ENCODE measurements around the gene CASK.
"Not testable (repeated sequence)": the region's sequence is repeated elsewhere in the genome, so short reads cannot be mapped to it uniquely, and the experiment has no call there.

CASK gene

DNA sequence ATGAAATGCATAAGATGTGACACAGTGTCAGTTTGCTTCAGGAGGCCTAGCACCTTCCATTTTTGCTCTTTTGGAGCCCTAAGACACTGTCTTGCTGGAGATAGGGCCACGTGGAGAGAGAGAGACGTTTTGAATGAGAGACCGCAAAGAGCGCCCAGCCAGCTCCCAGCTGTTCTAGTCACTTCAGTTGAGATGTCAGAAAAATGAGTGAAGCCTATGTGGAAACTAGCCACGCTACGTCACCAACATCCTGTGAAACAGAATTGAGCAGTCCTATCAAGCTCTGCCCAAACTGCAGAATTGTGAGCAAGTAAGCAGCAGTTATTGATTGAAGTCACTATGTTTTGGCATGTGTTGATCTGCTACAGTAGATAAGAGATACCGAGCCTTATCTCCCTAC is 186.3 kb downstream of the CASK start:
- FAIRE-seq = peak; percentile 64
- DNase-seq (ENCODE audit: insufficient read length, low spot score) = no peak

DNA sequence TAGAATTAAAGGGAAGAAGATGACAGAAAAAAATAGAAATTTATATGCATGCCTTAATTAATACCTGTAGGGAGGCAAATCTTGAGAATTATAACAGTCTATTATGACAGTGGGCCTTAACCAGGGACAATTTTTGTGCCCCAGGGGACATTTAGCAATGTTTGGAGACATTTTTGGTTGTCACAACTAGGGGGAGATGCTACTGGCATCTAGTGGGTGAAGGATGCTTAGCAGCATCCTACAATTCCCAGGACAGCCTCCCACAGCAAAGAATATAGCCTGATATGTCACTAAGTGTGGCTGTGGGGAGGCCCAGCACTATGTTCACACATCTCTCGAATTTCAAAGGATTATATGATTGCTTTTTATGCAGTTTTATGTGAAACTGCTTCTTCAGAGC is 188.8 kb downstream of the CASK start:
- FAIRE-seq (peak; percentile 89), DNase-seq (ENCODE audit: insufficient read length, low spot score) (peak; percentile 3)

DNA sequence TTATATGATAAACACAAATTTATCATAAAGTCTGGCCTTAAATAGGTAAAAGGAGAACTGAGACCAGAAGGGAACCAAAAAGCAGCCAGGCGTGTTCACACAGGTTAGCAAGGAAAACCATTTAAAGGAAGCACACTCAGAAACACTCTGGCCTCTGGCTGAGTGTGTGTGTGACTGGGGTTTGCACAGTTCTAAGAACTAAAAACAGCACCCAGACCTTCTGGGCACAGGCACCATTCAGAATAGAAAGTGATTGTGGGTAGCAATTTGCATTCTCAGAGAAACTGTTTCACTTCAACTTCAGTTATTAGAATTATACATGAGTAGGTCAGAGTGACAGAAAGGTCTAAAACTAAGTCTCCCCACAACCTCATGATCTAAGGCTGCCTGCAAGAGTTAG is 189.4 kb downstream of the CASK start:
- FAIRE-seq = no peak
- DNase-seq (ENCODE audit: insufficient read length, low spot score) = no peak

DNA sequence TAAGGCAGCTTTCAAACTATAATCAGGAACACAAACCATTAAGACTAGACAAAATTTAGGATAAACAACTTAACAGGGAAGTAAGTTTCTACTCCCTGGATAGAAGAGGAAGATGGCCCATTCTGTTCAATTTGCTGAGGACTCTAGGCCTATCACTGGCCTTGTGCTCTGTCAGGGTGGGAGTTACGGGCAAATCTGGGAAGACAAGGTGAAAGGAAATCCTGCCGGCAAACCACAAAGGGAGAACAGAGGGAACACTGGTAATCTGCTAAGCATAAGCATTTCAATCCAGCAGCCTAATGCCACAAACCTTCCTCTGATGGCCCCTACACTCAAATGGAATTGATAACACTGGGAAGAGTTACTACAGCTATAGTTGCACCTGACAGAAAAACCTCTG is 191.1 kb downstream of the CASK start:
- FAIRE-seq (no peak), DNase-seq (ENCODE audit: insufficient read length, low spot score) (no peak)

DNA sequence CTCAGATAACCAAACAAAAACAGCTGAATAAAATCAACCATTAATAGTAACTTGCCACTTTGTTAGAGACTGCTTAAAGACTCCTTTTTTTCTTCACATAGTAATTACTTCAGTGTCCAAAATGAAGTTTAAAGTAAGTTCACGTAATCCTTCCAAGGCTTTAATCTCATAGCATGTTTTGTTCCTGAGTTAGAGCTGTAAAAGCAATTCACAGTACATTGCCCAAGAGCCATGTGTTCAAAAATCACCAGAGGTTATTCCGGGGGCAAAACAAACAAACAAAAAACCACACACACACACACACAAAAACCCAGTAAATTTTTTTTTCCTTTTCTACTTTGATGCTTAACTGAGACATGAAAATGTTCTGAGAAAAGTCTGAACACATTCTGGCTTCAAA is 193.3 kb downstream of the CASK start:
- no peak for FAIRE-seq
- no peak for DNase-seq (ENCODE audit: insufficient read length, low spot score)

DNA sequence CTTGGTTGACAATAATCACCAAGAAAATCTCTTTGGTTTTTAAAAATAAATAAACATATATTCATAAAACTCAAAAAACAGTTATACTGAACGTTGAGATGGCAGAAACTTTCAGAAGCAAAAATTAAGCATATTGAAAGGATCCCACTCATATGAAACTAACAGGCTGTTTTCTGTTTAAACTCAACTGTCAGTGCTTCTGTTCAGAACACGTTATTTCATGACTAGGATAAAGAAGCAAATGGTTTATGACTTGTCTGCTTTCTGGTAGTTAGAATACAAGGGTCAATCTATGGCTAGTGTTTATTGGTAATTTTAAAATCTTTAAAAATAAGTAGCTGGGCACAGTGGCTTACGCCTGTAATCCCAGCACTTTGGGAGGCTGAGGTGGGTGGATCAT is 195.2 kb downstream of the CASK start:
- no peak for FAIRE-seq

DNA sequence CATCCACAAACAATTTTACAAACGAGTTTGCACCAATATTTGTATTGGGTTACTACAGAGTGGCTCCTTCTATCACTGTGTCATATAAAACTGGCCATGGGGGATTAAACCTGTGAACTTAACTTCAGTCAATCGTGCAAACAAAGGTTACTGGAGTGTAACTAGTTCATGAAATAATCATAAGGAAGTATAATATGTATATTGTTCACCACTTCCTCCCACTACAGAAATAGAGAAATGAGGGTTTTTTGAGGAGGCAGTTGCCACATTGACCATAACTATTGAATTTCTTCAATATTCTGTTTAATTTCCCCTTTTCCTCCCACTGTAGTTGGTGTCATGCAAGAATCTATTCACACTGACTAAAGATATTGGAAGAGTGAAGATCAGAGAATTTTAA is 199.5 kb downstream of the CASK start, which contains the start of gene GPR82:
TSS of gene GPR82 (plus strand) at position 356 of the 400 bp plus-strand sequence. CDS start 2,846 bp downstream, outside the sequence.
- FAIRE-seq = no peak
- no peak for DNase-seq (ENCODE audit: insufficient read length, low spot score)

More for the DNA sequence above, 195.2 kb downstream of the CASK start:
- no peak for DNase-seq (ENCODE audit: insufficient read length, low spot score)

DNA sequence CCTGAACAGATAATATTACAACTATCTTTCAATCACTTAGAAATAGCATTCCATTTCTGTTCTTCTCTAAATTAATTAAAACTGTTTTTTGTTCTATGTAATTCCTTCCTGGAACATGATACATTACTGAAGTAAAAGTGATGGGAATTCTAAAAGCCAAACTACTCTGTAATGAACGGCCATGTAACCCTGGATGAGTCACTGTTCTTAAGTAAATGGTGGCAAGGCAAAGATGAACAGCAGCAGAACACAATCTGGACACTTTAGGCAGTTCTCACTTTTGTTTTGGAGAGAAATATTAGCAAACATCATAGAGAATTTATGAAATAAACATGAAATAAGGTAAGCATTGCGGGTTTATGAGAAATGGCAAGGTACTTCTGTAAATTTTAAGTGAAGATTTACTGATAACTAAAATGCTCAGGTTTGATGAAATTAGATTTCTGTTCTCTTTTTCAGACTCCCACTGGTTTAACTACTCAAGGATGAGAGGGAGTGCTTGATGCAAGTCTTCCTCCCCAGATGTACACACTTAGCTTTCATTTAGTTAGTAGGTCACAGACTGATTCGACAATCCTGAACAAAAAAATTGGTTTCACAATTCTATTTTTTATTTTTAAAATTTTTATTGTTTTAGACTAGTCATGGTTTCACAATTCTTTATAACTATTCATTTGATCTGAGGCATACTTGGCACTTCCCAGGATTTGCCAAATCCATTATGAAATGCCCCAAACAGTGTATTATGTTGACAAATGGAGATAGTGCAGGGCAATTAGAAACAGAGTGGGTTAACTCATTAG is 200.3 kb downstream of the CASK start:
- FAIRE-seq (no peak), DNase-seq (ENCODE audit: insufficient read length, low spot score) (no peak)

DNA sequence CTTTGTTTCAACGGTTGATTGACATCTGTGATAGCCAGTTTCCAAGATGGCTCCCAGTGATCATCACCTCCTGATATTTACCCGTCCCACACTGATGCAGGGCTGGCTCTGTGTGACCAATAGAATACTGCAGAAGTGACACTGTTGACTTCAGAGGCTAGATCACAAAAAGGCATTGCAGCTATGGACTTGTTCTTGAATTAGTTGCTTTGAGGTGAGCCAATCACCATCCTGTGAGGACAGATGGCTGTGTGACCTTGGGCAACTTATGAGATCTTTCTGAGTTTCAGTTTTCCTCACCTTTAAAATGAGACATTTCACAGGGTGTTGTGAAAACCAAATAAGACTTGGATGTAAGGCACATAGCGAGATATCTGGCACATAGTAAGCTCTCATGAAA is 201.1 kb downstream of the CASK start:
- FAIRE-seq (no peak), DNase-seq (ENCODE audit: insufficient read length, low spot score) (no peak)

DNA sequence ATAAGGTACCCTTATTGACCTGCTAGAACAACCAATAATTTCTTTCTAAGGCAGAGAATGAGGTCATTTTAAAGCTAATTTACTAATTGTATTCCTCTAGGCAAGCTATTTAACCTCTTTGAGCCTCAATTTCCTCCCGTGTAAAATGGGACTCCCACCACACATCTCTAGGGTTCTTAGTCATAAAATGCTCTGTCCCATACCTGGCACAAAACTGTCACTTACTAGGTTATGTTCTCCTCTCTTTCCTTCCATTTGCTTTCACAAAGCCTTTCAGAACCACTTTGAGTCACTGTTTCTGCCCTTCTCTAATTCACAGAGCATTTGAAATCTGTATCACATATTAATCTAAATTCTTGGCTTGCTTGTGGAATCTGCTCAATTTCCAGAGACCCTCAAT is 201.8 kb downstream of the CASK start:
- FAIRE-seq = no peak
- no peak for DNase-seq (ENCODE audit: insufficient read length, low spot score)

DNA sequence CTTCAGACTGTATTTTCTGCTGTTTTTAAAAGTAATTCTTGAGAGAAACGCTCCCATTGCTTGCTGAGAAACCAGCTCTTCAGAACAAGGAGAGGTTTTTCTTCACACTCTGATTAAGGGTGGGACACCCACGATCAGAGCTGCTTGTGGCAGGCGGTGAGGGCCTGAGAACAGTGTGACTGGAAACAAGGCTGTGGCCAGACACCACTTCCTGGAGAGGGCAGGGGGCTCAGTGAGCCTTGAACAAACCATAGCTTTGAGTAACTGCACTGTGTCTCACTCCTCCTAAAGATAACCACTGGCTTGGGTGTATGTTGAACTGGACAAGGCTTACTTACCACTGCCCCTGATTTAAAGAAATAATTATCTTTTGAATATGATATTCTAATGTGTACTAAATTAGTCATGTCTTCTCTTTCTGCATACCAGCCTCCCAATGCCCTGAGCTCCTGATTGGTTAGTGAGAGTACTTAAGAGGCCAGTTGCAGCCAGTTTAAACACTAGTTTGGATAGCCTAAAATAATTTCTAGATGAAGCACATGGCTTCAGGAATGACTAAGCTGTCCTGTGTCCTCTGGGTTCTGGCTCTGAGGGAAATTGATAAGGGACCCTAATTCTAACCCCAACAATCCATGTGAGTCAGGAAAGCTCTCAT is 203.1 kb downstream of the CASK start:
- FAIRE-seq (no peak), DNase-seq (ENCODE audit: insufficient read length, low spot score) (no peak)

DNA sequence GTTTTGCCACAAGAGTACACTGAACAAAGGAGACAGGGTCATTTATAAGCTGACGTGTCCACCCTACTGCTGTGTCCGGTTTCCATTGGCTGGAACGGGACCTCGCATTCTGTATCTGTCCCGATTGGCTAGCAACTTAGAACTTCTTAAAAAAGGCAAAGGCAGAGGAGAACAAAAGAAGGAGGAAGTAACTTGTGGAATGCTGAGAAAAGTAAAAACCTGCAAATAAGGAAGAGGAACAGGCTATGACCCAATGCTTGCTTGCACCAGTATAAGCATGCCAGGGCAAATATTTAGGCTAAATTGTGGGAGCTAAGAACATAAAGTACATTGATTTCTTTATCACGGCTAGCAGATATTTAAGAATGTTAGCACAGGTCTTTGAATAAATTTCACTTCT is 203.7 kb downstream of the CASK start:
- not testable (repeated sequence) for FAIRE-seq; DNase-seq (ENCODE audit: insufficient read length, low spot score)

DNA sequence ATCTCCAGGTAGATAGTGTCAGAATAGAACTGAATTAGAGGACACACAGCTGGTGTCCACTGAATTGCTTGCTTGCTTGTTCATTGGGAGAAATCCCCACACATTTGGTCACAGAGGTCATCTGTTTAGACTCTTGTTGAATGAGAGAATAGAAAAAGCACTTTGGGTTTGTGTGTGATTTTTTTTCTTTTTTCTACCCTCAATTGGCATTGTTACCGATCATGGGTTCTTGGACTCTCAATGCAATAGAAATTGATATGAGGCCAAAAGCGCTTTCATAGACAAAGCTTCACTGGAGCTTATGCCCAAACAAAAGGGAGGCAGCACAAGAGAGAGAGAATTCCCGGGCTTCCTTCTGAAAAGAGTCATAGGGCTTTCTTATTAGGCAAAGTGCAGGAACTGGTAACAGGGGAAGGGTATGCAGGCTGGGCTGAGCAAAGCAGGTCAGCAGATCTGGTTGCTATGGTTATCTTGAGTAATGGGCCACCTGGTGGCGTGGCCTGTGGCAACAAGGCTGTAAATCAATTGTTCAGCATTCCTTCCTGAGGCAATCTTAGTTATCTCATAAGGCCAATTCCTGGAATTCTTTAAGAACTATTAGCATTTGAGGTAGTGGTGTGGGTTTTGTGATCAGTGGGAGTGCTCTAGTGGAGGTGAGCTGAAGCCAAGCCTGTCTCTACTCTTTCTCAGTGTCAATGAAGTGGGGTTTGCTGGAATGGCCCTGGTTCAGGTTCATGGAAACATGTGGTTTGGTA is 204.7 kb downstream of the CASK start:
- DNase-seq (ENCODE audit: insufficient read length, low spot score) = peak; percentile 35
- FAIRE-seq = peak; percentile 86

DNA sequence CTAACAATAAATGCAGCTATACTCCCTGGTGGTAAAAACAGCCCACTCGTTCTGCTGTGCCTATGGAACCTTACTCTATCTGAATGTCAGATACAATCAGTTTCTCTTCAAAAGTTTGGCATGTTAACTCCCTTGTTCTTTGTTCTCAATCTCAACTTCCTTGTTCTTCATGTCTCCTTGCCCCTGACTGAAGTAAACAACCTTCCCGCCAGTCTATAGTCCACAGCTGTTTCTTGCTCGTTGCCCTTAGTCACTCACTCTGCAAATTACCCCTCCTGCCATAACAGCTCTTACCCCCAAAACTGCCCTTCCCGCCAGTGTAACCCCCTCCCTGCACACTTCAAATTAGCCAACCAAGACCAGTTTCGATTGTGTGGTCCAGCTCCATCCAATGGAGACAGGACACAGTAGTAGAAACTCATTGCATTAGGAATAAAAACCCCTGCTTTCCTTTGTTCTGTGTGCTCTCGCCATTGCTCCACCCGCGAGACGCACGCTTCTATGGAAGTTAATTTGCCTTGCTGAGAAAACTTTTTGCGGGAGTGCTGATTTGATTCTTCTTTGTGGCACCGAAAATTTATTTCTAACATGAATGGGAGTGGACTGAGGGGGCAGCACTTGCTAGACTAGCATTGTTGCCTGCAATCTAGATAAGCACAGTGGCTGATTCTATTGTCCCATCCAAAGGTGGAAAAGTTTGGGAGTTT is 206.4 kb downstream of the CASK start:
- no peak for DNase-seq (ENCODE audit: insufficient read length, low spot score)
- no peak for FAIRE-seq

DNA sequence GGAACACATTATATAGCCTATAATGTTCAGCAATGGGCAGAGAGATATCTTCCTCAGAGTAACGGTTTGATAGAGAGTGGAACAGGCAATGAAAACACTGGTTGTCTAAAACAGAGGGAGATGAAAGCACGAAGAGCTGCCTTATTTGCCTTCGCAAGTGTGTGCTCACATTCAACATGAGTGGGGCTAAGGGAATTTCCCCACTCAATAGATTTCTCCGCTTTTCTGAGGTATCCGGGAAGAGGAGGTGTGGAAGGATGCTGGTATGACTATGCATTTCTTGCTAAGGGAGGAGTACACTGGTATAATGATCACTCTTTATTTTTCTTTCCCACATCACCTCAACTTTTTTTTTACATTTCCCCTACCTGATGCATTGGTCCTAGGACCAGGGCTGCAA is 207.1 kb downstream of the CASK start:
- DNase-seq (ENCODE audit: insufficient read length, low spot score) = no peak
- FAIRE-seq = no peak

DNA sequence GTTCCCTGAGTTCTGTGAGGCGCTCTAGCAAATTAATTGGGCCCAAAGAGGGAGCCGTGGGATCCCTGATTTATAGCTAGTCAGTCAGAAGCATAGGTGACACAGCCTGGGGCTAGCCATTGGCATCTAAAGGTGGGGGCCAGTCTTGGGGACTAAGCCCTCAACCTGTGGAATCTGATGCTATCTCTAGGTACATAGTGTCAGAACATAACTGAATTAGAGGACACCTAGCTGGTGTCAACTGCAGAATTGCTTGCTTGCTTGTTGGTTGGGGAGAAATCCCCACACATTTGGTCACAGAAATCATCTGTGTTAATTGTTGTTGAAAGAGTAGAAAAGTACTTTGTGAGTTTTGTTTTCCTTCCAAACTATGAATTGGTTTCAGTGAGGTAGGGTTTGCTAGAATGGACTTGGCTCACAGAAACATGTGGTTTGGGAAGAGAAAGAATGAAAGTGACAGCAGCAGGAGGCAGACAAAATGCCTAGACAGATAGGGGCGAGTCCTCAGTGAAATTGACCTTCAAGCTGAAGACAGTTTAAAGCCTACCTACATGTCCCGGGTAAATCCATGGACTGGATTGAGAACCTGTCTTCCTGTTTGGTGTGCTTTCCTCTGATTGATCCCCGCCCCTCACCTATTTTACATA is 212.2 kb downstream of the CASK start:
- DNase-seq (ENCODE audit: insufficient read length, low spot score) (no peak), FAIRE-seq (no peak)

DNA sequence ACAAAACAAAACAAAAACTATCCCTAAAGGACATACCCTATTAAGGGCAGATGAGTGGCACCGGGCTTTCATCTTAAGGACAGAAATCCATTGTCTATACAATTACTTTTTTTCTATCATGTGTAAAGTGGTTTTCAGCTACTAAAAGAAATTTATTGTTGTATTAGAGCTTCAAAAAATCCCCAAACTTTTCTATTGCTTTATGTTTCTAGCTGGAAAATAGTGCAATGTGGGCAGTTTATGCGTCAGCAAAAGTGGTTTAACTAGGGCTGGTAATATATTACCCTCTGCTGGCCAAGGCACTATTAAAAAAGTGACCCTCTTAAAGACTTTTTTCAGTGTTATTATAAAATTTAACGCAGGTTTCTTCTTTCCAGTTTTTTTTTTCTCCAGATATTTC is 214.9 kb downstream of the CASK start:
- DNase-seq (ENCODE audit: insufficient read length, low spot score) (no peak), FAIRE-seq (no peak)

DNA sequence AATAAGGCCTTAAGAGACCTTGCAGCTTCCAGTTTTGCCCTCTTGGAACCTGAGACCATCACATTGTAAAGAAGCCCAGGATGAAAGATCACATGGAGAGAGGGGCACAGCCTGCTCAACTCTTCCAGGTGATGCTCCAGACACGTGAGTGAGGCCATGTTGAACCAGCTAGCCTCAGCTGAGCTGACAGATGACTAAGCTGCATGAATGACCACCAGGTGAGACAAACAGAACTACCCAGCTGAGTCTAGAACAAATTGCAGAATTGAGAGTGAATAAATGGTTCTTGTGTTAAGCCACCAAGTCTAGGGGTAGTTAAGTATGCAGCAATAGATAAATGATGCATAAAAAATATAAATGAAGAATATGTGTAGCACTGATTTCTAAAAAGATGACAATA is 216.1 kb downstream of the CASK start:
- FAIRE-seq (no peak), DNase-seq (ENCODE audit: insufficient read length, low spot score) (no peak)

DNA sequence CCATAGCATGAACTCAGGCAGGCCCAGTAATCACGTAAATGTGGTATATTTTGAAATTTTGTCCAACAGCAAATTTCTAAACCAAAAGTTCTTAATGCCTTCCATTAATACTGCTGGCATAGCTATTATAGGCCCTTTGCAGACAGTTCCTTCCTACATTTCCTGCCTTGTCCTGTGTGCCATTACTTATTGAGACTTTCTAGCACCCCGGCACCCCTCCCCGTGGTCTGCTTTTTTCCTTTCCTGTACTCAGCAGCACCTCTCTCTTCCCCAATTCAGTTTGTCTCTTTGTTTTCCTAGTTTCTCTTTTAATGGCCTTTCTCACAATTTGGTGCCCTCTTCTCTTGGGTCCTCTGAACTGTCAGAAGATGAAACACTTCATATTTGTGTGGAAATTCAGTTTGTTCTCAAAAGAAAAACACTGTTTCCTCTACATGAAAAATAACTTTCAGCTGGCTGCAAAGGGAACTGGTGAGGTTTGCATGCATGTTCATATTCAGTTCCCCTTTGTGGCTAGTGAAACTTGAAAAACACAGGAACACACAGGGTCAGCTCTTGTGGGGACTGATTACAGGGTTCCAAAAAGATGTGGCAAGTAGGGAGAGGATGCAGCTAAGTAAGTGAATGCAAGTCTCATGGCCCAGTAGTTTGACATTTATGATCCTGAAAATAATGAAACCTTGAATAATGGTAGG is 217.5 kb downstream of the CASK start:
- FAIRE-seq (no peak), DNase-seq (ENCODE audit: insufficient read length, low spot score) (no peak)

DNA sequence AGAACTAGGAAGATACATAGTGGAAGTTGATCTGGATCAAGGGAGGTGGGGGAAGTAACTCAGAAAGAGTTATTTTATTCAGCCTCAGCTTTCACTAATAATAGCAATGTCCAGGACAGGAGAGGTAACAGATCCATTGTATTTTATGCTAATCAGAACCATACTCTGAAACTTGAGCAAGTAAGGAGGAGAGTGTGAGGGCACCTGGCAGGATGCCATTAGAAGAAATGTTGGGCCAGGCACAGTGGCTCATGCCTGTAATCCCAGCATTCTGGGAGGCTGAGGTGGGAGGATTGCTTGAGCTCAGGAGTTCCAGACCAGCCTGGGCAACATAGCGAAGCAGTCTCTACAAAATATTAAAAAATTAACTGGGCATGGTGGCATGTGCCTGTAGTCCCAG is 218.3 kb downstream of the CASK start:
- DNase-seq (ENCODE audit: insufficient read length, low spot score) = no peak
- no peak for FAIRE-seq

Measured in HTR-8/SVneo (cell line).